ENCODE data around the gene RNF187. TPM values are rescaled to one million over a fixed set of nuclear protein-coding genes. Genes with fewer than 3 reads are reported as not detected.

RNF187 gene
- total and polyA plus RNA-seq, 2 experiments from 2014 or later = 52.4 to 135 TPM

DNA sequence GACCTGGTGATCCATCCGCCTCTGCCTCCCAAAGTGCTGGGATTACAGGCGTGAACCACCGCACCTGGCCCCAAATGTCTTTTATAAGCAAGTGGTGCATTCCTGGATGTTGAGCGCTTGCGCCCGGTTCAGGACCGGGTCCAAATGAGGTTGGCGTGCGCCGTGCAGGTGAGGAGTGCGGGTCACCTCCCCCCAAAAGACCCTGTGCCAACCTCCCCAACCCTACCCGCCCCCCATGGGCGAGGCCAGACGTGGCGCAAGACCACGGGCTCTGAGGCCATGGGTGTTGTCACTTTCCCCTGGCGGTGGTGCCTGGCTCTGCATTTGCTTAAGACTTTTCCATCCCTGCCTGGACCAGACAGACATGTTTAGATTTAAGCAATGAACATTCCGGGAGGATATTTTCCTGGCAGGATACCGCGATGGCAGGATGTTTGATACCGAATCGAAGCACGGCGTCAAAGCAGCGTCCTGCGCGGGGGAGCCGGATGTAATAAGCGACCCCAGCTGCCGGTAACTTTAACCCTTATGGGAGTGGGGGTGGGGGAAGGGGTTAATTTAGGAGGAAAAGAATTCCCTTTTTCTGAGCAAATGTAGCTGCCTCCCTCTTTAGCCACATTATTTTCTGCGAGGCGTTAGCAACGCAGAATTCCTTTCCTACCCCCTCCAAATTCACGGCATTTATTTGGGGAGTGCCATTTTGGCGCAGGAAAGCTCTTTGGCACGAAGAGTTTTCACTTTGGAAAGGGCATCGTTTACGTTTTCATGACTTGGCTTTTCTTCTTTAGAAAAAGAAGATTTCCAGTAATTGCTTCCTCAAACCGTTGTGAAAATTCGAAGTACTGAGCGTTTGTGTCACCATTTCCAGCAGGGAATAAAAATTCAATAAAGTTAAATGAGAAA lies 27.8 kb upstream of the RNF187 start:
- H3K9me3 ChIP-seq (ENCODE audit: low read depth) = no peaks in the 10 kb centered on the region
- H3K4me1 ChIP-seq (ENCODE audit: insufficient read depth) = peaks cover 28% of the 10 kb centered on the region
- DNase-seq (ENCODE audit: low spot score) = peak; percentile 88
- H3K4me2 ChIP-seq = peak overlapping the region; percentile 96
- peak overlapping the region; percentile 92 for H3K27ac ChIP-seq
- H3K79me2 ChIP-seq = peaks cover 31% of the 10 kb centered on the region
- peak overlapping the region; percentile 79 for H2AFZ ChIP-seq
- WGBS (ENCODE audit: low lambda C conversion rate, missing lambda C conversion rate) = 10% methylated on average over 40 of the region's 41 CpGs
- peaks cover 5% of the 10 kb centered on the region for H4K20me1 ChIP-seq (ENCODE audit: insufficient read depth, poor library complexity, severe bottlenecking)
- no peaks in the 10 kb centered on the region for H3K9me2 ChIP-seq (replicated peaks; ENCODE audit: insufficient read depth)
- H3K4me3 ChIP-seq = peak overlapping the region; percentile 74
- TF ChIP-seq EZH2 (IDR thresholded peaks at IDR 0.05; ENCODE audit: borderline replicate concordance) (no peak), CTCF (IDR thresholded peaks at IDR 0.05; ENCODE audit: poor library complexity) (peak; percentile 78), EZH2phosphoT487 (IDR thresholded peaks at IDR 0.05; ENCODE audit: low read depth, severe bottlenecking, unreplicated experiment) (no peak)
- peaks cover 28% of the 10 kb centered on the region for H3K27me3 ChIP-seq
- no peaks in the 10 kb centered on the region for H3K36me3 ChIP-seq (replicated peaks; ENCODE audit: insufficient read depth, low read depth)

- no peaks in the 10 kb centered on the region for H3K36me3 ChIP-seq (replicated peaks; ENCODE audit: insufficient read depth, low read depth)
- H3K9me2 ChIP-seq (replicated peaks; ENCODE audit: insufficient read depth) = no peaks in the 10 kb centered on the region
- peaks cover 36% of the 10 kb centered on the region for H3K27me3 ChIP-seq
- no peaks in the 10 kb centered on the region for H3K9me3 ChIP-seq (ENCODE audit: low read depth)
- TF ChIP-seq CTCF (IDR thresholded peaks at IDR 0.05; ENCODE audit: poor library complexity) = no peak
- TF ChIP-seq EZH2 (IDR thresholded peaks at IDR 0.05; ENCODE audit: borderline replicate concordance) = no peak
- no peak for TF ChIP-seq EZH2phosphoT487 (IDR thresholded peaks at IDR 0.05; ENCODE audit: low read depth, severe bottlenecking, unreplicated experiment)
- no peak overlapping the region for H2AFZ ChIP-seq
- H3K4me2 ChIP-seq = no peak overlapping the region
- peaks cover 16% of the 10 kb centered on the region for H3K4me1 ChIP-seq (ENCODE audit: insufficient read depth)
- peaks cover under 1% of the 10 kb centered on the region for H4K20me1 ChIP-seq (ENCODE audit: insufficient read depth, poor library complexity, severe bottlenecking)
- H3K79me2 ChIP-seq = peaks cover 16% of the 10 kb centered on the region
- DNase-seq (ENCODE audit: low spot score) = no peak
- no peak overlapping the region for H3K27ac ChIP-seq
- no peak overlapping the region for H3K4me3 ChIP-seq
- 85% methylated on average over 2 of the region's 2 CpGs for WGBS (ENCODE audit: low lambda C conversion rate, missing lambda C conversion rate)
Measured at GRCh38 chr1:228460821-228461220, 26.4 kb upstream of the RNF187 start.

DNA sequence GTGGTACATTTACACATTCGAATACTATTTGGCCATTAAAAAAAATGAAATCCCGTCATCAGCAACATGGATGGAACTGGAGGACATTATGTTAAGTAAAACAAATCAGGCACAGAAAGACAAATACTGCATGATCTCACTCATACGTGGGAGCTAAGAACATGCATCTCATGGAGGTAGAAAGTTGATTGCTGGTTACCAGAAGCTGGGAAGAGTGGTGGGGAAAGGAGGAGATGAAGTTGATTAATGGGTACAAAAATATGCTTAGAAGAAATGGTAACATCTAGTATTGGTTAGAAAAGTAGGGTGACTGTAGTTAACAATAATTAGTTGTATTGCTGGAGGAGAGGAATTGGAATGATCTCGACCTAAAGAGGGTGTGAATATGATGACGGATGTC lies 24.6 kb upstream of the RNF187 start:
- no peak for DNase-seq (ENCODE audit: low spot score)
- H3K36me3 ChIP-seq (replicated peaks; ENCODE audit: insufficient read depth, low read depth) = no peaks in the 10 kb centered on the region
- no peak overlapping the region for H3K4me2 ChIP-seq
- peaks cover 6% of the 10 kb centered on the region for H3K79me2 ChIP-seq
- H3K27ac ChIP-seq = no peak overlapping the region
- H2AFZ ChIP-seq = no peak overlapping the region
- H3K9me3 ChIP-seq (ENCODE audit: low read depth) = no peaks in the 10 kb centered on the region
- no peak overlapping the region for H3K4me3 ChIP-seq
- H3K9me2 ChIP-seq (replicated peaks; ENCODE audit: insufficient read depth) = no peaks in the 10 kb centered on the region
- H3K27me3 ChIP-seq = peaks cover 52% of the 10 kb centered on the region
- H3K4me1 ChIP-seq (ENCODE audit: insufficient read depth) = peaks cover 8% of the 10 kb centered on the region
- no peak for TF ChIP-seq CTCF (IDR thresholded peaks at IDR 0.05; ENCODE audit: poor library complexity)
- TF ChIP-seq EZH2 (IDR thresholded peaks at IDR 0.05; ENCODE audit: borderline replicate concordance) = no peak
- no peak for TF ChIP-seq EZH2phosphoT487 (IDR thresholded peaks at IDR 0.05; ENCODE audit: low read depth, severe bottlenecking, unreplicated experiment)
- no peaks in the 10 kb centered on the region for H4K20me1 ChIP-seq (ENCODE audit: insufficient read depth, poor library complexity, severe bottlenecking)
- WGBS (ENCODE audit: low lambda C conversion rate, missing lambda C conversion rate) = 90% methylated on average over 5 of the region's 5 CpGs

Data from hepatocyte (in vitro differentiated cells).